ENCODE results near the gene WDFY2.

The WDFY2 gene

DNA sequence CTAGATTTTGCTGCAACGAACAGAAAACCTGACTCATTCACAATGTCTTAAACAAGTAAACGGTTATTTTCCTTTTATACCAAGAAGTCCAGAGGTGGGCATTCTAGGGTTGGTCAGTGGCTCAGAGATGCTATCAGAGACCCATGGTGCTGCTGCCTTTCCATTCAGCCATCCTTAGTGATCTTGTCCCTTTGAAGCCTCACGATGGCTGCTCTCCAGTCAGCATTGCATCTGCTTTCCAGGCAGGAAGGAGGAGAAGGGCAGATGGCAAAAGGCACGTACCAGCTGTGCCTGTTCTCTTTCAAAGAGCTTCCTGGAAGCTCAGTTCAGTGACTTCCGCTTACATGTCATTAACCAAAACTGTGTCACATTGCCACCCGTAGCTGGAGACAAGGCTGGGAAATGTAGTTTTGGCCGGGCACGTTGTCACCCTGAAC, 30.1 kb downstream of the WDFY2 start:
- Histone ChIP-seq H3K4me3 (ENCODE audit: low read depth in 1 of 2, low read length in 2 of 2) (peak overlapping the region in 1 of 2 experiments; percentile 52; a peak in 2 of 4 replicates), H3K79me2 (ENCODE audit: insufficient read depth, low read length) (no peaks in the 10 kb centered on the region), H3K27ac (ENCODE audit: low read length) (peak overlapping the region; percentile 78), H3K9ac (ENCODE audit: low read depth, low read length) (peak overlapping the region; percentile 42), H3K27me3 (ENCODE audit: insufficient read depth, low read length, poor library complexity) (no peaks in the 10 kb centered on the region), H2AFZ (ENCODE audit: low read depth, low read length) (peak overlapping the region; percentile 69), H3K4me1 (ENCODE audit: insufficient read depth, low read length) (peaks cover 11% of the 10 kb centered on the region), H4K20me1 (ENCODE audit: insufficient read depth, low read length) (peaks cover 2% of the 10 kb centered on the region; the same call in 1 of the 2 replicates), H3K36me3 (ENCODE audit: insufficient read depth, low read length) (no peaks in the 10 kb centered on the region), H3K4me2 (ENCODE audit: insufficient read depth, low read length) (peak overlapping the region; percentile 72), H3K9me3 (ENCODE audit: insufficient read depth, low read length, severe bottlenecking) (no peaks in the 10 kb centered on the region)
- DNase-seq = peak; percentile 75
- ATAC-seq (ENCODE audit: insufficient read depth, low read depth) = peak; percentile 99
- TF ChIP-seq EZH2 (IDR thresholded peaks at IDR 0.05; ENCODE audit: borderline replicate concordance, low read depth, low read length, severe bottlenecking) = no peak
- TF ChIP-seq, protein P1, sequence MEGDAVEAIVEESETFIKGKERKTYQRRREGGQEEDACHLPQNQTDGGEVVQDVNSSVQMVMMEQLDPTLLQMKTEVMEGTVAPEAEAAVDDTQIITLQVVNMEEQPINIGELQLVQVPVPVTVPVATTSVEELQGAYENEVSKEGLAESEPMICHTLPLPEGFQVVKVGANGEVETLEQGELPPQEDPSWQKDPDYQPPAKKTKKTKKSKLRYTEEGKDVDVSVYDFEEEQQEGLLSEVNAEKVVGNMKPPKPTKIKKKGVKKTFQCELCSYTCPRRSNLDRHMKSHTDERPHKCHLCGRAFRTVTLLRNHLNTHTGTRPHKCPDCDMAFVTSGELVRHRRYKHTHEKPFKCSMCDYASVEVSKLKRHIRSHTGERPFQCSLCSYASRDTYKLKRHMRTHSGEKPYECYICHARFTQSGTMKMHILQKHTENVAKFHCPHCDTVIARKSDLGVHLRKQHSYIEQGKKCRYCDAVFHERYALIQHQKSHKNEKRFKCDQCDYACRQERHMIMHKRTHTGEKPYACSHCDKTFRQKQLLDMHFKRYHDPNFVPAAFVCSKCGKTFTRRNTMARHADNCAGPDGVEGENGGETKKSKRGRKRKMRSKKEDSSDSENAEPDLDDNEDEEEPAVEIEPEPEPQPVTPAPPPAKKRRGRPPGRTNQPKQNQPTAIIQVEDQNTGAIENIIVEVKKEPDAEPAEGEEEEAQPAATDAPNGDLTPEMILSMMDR (IDR thresholded peaks at IDR 0.05; ENCODE audit: borderline replicate concordance, extremely low read depth, low read length, poor library complexity, severe bottlenecking) = no peak

DNA sequence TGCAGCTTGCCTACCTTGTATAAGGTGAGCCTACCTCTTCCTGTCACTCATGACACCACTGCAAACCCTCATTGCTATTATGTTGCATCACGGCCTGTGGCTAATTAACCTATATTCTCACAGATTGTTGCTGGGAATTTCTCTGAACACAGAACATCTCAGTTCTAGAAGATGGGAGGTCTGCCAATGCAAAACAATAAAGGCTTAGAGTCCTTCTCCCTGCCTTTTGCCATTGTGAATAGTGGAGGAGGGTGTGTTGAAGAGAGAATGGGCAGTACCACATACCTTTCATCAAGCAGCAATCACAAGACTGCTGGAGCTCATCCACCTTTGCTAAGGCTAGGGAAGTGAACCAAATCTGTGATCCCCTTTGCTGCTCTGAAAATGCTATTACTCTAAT, 34.4 kb downstream of the WDFY2 start:
- no peaks in the 10 kb centered on the region for H3K9me3 ChIP-seq (ENCODE audit: insufficient read depth, low read length, severe bottlenecking)
- H3K4me2 ChIP-seq (ENCODE audit: insufficient read depth, low read length) = no peak overlapping the region
- H4K20me1 ChIP-seq (ENCODE audit: insufficient read depth, low read length) = peaks cover 2% of the 10 kb centered on the region; the same call in 1 of the 2 replicates
- H3K27me3 ChIP-seq (ENCODE audit: insufficient read depth, low read length, poor library complexity) = no peaks in the 10 kb centered on the region
- no peaks in the 10 kb centered on the region for H3K79me2 ChIP-seq (ENCODE audit: insufficient read depth, low read length)
- H3K4me3 ChIP-seq (ENCODE audit: low read depth in 1 of 2, low read length in 2 of 2) = no peak overlapping the region
- H2AFZ ChIP-seq (ENCODE audit: low read depth, low read length) = no peak overlapping the region
- H3K27ac ChIP-seq (ENCODE audit: low read length) = no peak overlapping the region
- H3K36me3 ChIP-seq (ENCODE audit: insufficient read depth, low read length) = no peaks in the 10 kb centered on the region
- no peak for ATAC-seq (ENCODE audit: insufficient read depth, low read depth)
- peaks cover 26% of the 10 kb centered on the region for H3K4me1 ChIP-seq (ENCODE audit: insufficient read depth, low read length)
- DNase-seq = no peak
- TF ChIP-seq, protein P1 (IDR thresholded peaks at IDR 0.05; ENCODE audit: borderline replicate concordance, extremely low read depth, low read length, poor library complexity, severe bottlenecking) = no peak
- TF ChIP-seq EZH2 (IDR thresholded peaks at IDR 0.05; ENCODE audit: borderline replicate concordance, low read depth, low read length, severe bottlenecking) = no peak
- H3K9ac ChIP-seq (ENCODE audit: low read depth, low read length) = no peak overlapping the region

DNA sequence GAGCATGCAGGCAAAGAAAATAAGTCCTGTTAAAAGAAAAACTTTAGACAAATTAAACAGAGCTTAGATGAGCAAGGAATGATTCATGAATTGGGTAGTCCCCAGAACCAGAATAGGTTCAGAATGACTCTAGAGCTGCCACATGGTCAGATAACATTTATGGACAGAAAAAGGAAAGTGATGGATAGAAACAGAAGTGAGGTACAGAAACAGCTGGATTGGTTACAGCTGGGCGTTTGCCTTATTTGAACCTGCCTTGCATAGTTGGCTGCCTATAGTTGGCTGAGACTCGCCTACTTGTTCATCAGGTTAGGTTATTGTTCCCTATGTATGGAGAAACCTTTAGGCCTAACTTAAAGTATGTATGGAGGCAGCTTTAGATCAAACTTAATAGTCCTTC, 35.4 kb downstream of the WDFY2 start:
- Histone ChIP-seq H4K20me1 (ENCODE audit: insufficient read depth, low read length) (peaks cover 2% of the 10 kb centered on the region; the same call in 1 of the 2 replicates), H3K27ac (ENCODE audit: low read length) (no peak overlapping the region), H2AFZ (ENCODE audit: low read depth, low read length) (no peak overlapping the region), H3K4me3 (ENCODE audit: low read depth in 1 of 2, low read length in 2 of 2) (no peak overlapping the region), H3K36me3 (ENCODE audit: insufficient read depth, low read length) (no peaks in the 10 kb centered on the region), H3K27me3 (ENCODE audit: insufficient read depth, low read length, poor library complexity) (no peaks in the 10 kb centered on the region), H3K4me1 (ENCODE audit: insufficient read depth, low read length) (peaks cover 28% of the 10 kb centered on the region), H3K9me3 (ENCODE audit: insufficient read depth, low read length, severe bottlenecking) (no peaks in the 10 kb centered on the region), H3K4me2 (ENCODE audit: insufficient read depth, low read length) (no peak overlapping the region), H3K9ac (ENCODE audit: low read depth, low read length) (no peak overlapping the region), H3K79me2 (ENCODE audit: insufficient read depth, low read length) (no peaks in the 10 kb centered on the region)
- ATAC-seq (ENCODE audit: insufficient read depth, low read depth) (no peak), DNase-seq (no peak)
- no peak for TF ChIP-seq EZH2 (IDR thresholded peaks at IDR 0.05; ENCODE audit: borderline replicate concordance, low read depth, low read length, severe bottlenecking)
- TF ChIP-seq, protein P1 (IDR thresholded peaks at IDR 0.05; ENCODE audit: borderline replicate concordance, extremely low read depth, low read length, poor library complexity, severe bottlenecking) = no peak
